Activated CD4-positive, CD25-positive, alpha-beta regulatory T cell treated with anti-CD3 and anti-CD28 coated beads, Interleukin-2, amount 50 U/mL, for 16 hours (primary cell): ENCODE measurements around the gene PTCD3.
A peak's percentile ranks its signal among the peaks of the same experiment; 100 is the strongest.

Source experiments
- DNase-seq: peaks from one replicate; pipeline ENCODE4 v3.0.0-alpha.2; 2020; ENCODE audit warnings: low read depth, low spot score

Gene PTCD3

DNA sequence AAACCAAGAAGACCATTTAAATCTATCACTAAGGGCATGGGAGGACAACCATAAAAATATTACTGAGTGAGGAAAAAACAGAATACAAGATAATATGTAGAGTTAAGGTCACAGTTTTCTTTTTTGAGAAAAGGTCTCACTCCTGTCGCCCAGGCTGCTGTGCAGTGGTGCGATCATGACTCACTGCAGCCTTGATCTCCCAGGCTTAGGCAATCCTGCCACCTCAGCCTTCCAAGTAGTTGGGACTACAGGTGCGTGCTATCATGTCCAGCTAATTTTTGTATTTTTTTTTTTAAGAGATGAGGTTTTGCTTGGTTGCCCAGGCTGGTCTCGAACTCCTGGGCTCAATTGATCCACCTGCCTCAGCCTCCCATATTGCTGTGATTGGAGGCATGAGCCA is 24.3 kb upstream of the PTCD3 start:
- DNase-seq: no peak

DNA sequence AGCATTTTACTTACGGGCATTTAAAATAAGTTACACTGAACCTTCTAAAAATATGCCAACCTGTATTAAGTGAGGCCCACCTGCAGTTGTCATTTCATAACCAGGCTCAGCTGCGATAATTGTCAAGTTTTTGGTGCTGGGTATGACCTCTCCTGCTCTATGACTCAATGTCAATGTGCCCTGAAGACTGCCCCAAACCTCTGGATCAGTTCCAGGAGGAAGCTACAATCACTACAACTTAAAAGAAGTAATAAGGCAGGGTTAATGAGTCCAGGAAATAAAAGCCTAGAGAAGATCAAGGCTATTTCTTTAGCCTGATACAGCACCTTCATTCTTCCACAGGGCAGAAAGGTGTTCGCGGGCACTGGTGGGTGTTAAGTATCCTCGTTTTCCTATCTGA is 23.3 kb upstream of the PTCD3 start:
- no peak for DNase-seq

DNA sequence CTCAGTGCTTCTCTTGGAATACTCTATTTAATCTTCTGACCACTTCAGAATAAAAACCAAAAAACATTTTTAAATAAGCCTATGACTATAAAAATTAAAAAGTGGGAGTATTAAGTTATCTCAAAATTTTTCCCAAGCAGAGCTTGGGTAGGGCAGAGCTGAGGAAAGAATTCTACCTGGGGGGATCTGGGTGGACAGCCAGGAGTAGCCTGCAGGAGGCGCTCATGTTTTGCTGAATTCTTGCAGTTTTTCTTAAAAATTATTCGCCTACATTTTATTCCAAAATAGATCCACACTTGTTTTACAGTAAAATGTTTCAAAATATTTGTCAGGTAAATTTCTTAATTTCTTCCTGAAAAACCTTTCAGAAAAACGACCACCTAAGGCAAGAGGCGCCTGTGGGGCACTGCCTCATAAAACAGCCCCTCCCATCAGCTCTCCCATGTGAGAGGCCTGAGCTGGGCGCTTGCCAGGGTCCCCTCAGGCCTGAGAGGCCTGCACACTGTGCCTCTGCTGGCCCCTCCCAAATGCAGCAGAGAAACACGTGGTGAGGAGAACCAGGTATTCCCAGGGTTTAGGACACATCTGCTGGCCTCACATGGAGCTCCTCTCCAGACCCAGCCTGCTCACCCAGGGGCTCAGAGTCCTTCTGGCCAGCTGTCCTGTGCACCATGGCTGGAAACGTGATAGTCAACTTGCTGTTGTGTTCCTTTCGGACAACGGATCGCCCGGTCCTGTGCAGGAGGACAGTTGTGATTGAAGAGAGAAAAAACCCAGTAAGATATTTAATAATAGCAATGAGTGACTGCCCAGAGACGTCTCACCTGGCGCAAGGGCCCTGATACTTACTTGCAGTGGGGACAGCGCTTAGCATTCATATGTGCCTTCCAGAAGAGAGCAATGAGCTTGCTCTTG is 17.8 kb upstream of the PTCD3 start:
- DNase-seq: no peak

DNA sequence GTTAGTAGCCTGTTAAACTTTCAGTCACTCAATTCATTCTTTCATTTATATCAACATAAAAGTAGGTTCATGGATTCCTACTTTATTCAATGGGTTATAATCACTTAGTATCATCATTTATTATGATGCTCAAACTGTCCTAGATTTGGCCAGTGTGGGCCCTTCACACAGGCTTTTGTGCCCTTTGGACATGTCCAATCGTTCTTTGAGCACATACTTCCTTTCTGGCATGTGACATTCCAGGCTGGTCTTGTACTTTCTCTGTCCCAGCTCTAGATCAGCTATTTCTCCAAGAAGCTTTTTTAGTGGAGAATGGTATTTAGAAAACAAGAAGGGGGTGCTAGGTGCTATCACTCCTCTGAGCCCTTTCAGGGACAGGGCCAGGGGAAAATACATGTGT is 11.8 kb upstream of the PTCD3 start:
- DNase-seq: no peak

DNA sequence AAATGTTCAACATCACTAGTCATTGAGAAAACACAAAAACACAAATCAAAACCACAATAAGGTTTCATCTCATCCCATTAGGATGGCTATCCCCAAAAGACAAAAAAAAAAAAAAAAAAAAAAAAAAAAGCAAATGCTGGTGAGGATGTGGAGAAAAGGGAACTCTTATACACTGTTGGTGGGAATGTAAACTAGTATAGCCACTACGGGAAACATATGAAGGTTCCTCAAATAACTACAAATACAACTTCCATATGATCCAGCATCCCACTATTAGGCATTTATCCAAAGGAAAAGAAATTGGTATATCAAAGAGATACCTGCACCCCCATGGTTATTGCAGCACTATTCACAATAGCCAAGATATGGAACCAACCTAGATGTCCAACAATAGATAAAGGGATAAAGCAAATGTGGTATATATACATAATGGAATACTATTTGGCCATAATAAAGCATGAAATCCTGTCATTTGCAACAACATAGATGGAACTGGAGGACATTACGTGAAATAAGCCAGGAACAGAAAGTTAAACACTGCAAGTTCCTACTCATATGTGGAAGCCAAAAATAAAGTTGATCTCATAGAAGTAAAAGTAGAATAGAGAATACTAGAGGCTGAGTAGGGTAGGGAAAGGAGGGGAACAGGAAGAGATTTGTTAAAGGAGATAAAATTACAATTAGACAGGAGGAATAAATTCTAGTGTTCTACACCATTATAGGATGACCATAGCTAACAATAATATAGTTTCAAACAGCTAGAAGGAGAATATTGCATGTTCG is 8.7 kb upstream of the PTCD3 start:
- DNase-seq: no peak

DNA sequence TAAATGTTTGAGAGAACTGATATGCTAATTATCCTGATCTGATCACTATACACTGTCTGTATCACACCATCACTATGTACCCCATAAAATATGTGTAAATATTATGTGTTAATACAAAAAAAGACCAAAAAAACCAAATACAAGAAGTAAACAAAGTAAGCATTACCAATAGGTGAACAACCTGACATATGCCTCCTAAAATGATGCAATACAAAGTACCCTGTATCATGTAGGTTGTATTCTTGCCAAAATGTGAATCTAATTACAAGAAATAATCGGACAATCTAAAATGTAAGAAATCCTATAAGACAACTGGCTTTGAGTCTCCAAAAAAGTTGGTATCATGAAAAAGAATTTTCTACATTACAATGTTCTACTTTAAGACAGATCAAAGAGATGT is 8.1 kb upstream of the PTCD3 start:
- no peak for DNase-seq

DNA sequence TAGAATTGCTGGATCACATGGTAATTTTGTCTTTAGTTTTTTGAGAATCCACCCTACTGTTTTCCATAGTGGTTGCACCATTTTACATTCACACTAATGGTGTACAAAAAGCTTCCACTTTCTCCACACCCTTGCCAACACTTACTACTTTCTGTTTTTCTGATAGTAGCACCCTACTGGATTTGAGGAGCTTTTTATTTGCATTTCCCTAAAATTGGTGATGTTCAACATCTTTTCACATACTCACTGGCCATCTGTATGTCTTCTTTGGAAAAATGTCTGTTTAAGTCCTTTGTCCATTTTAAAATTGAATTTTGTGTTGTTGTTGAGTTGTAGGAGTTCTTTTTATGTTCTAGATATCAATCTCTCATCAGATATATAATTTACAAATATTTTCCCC is 3.9 kb upstream of the PTCD3 start:
- no peak for DNase-seq

DNA sequence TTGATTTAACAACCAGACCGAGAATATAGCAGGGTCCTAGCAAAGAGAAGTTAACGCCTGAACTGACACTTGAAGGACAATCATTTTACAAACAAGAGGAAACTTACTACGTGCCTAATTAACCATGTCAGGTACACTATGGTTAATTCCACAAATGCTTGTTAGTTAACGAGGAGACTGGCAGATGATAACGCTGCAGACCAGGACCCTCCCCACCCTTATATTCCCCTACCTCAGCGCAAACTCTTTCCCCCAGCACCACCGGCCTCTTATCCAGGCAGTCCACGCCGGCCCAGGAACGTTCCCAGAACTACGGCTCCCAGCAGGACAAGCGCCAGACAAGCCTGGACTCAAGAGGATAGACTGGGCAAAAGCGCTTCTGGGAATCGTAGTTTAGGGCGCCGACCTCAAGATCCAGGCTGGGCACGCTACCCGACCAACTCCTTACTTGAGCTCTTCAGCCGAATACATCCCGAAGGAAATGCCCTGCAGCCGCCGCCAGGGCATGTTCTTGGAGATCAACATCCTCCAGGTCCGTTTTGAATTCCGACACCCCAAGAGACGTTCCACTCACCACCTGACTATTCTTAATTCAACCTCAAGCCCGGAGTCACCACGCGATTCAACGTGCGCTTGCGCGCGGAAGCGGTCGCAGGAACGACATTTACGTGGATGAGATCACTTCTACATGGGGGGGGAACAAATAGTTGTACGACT is 625 bp upstream of the PTCD3 start, which contains the start of gene POLR1A:
Gene POLR1A, minus strand, starts transcription at position 635 of the 717 bp plus-strand sequence. Its CDS starts 110 bp downstream, at position 525.
- peak; percentile 75 for DNase-seq

DNA sequence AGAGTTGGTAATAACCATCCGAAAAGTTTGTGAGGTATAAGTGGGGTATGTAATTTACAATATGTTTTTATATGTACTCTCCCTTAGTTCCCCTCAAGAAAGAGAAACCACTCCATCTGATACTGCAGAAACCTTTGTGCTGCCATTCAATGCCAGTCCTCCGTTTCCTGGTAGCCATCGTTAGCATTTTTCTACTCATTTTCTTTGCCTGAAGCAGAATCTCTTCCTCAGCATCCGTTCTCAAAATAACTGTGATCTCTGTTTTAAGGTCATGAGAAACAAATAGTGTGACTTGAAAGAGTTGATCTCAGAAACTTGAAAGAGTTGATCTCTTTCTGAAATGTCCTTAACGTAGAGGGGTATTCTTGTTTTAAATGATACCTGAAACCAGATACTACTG is 996 bp downstream of the PTCD3 start:
- no peak for DNase-seq

DNA sequence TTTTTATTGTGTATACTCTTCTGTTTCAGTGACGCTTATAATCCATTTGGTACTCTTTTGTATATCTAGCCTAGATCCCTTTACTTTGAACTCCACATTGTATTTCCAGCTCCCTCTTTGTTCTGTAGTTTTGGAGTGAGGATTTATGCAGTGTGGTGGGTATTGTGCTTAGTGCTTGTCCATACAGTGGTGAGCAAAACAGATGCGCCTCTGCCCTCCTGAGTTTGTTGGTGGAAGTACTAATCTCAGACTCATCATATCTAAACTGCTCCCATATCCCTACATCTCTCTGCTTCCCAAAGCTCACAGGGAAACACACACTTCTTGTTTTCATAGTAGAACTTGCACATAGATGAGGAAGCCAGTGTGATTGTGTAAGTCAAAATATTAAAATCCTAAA is 12.1 kb downstream of the PTCD3 start:
- no peak for DNase-seq

DNA sequence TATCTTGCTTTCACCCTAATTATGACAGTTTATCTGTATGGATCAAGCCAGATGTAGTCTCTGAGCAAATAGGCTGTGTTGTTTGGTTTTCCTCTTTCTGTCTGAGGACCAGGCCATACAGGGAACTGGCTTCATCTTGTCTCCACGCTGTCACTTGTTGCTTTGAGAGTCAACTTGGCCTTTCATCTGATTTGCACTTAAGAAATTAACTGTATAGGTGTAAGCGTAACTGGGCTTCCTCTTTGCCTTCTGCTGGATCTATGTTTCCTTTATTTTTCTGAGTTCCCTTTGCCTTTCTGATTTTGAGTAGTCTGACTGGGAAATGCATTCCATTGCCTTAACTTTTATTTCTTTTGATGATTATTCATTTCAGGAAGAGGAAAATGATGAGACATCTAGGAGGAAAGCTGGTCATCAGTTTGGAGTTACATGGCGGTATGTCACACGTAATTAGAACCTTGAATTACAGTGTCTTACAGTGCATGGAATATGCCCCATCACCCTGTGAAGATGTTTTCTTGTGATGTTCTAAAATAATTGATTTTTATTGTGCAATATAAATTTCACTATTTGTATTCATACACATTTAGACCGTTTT is 17.4 kb downstream of the PTCD3 start:
- no peak for DNase-seq

DNA sequence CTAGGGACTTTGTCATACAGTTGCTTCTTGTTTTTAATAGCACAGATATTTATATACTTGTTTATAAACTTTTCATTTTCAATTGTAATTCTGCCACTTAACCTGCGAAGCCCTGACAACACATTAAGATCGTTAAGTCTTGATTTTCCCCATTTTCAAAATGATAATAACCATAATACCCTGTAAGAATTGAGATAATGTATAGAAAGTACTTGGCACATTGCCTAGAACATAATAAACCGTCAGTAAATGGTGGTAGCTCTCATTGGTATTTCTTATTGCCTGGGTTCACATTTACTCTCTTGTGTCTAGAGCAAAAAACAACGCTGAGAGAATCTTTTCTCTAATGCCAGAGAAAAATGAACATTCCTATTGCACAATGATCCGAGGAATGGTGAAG is 18.6 kb downstream of the PTCD3 start:
- no peak for DNase-seq

DNA sequence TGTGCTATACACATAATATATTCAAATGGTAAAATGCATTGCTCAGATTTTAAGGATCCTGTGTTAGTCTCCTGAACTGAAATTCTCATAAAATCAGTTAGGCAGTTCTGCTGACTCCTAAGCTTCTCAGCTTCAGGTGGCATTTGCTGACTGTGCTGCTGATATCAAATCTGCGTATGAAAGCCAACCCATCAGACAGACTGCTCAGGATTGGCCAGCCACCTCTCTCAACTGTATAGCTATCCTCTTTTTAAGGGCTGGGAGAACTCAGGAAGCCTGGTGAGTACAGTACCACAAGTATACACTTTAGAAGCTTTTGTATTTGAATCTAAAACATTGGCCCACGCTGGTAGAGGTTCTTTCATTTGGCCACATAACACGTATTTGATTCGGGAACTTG is 28.7 kb downstream of the PTCD3 start:
- no peak for DNase-seq

DNA sequence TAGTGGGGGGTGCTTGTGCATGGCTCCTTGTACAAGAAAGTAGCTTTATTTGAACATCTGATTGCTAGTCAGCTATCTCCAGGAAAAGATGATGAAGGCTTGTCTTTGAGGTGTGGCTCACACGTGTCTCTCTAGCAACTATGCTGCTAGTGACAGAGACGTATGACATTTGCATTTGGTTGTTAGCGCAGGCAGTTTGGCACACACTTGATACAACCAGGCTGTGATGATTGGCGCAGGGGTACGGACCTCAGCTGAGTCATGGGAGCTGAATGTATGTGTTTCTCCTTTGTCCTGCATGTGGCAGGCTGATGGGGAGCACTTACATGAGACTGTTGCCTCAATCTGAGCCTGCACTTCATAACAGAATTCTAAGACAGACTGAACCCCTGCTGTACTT is 29.6 kb downstream of the PTCD3 start:
- no peak for DNase-seq

DNA sequence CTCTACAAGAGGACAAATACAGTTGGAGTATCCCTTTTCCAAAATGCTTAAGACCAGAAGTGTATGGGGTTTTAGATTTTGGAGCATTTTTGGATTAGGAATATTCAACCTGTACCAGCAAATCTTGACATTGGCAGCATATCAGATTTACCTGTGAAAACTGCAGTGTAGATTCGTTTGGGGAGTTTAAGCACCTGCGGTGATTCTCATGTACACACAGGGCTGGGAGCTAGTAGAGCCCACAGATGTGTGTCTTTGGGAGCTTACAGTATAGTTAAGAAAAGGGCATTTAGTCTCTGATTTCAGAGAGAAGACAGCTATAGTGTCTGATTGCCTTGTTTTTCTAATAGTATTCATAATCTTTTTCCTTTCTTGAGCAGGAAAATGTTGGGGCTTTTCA is 30.1 kb downstream of the PTCD3 start:
- no peak for DNase-seq

DNA sequence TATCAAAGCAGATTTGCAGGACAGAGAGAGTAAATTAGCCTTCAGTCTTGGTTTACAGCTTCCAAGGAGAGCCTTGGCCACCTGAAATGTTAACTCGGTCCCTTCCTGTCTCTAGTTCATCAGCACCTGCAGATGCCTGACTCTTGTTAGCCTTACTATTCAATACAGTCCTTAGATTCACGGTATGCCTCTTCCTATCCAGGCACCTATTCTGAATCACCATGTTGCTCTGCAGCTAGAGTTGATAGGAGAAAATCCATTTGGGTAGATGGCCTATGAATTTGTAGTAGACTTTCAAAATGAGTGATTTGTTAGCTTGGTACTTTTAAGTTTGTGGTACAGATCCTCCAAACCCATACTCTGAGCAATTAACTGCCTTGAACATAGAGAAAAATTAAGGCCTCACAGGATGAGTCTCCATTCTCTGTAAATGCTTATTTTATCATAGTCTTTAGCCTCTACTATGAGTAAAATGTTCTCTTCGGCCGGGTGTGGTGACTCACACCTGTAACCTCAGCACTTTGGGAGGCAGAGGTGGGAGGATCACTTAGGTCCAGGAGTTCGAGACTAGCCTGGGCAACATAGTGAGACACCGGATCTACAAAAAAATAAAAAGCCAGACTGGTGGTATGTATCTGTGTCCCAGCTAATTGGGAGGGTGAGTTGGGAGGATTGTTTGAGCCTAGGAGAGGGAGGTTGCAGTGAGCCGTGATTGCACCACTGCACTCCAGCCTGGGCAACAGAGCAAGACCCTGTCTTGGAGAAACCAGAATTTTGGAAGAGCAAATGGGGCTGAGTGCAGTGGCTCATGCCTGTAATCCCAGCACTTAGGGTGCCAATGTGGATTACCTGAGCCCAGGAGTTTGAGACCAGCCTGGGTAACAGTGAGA is 32.9 kb downstream of the PTCD3 start:
- DNase-seq: no peak

DNA sequence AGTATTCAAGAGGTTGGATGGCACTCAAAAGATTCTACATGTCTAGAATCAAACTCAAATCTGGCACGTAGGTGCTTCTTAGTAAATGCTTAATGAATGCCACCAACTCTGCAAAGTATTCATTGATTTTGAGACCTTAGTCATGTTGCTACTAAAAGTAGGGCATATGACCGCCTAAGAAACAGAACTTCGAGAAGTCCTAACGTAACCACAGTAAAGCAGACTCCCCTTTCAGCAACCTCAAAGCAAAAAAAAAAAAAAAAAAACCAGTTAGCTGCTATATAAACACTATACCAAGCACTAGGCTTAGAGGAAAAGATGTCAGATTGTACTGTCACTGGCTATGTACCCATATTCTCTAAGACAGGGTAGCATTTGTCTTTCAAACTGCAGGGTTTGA is 33.9 kb downstream of the PTCD3 start:
- DNase-seq: no peak

DNA sequence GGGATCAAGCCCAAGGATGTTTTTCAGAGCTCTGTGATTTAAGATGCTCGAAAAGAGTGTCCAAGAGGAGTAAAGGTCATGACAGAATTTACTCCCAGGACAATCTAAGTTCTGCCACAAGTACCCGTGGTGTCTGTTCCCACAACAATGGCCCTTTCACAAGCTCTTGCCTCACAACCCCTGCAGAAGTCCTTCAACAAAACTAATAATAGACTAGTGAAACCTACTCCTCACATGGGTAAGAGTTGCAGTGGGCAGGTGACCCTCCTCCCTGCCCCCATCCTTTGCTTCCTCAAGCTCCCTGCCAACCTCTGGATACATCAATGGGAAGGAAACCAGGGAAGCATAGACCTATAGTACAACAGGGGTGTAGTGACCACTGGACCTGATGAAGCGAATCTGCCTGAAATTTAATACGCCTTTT is 34.9 kb downstream of the PTCD3 start:
- no peak for DNase-seq

DNA sequence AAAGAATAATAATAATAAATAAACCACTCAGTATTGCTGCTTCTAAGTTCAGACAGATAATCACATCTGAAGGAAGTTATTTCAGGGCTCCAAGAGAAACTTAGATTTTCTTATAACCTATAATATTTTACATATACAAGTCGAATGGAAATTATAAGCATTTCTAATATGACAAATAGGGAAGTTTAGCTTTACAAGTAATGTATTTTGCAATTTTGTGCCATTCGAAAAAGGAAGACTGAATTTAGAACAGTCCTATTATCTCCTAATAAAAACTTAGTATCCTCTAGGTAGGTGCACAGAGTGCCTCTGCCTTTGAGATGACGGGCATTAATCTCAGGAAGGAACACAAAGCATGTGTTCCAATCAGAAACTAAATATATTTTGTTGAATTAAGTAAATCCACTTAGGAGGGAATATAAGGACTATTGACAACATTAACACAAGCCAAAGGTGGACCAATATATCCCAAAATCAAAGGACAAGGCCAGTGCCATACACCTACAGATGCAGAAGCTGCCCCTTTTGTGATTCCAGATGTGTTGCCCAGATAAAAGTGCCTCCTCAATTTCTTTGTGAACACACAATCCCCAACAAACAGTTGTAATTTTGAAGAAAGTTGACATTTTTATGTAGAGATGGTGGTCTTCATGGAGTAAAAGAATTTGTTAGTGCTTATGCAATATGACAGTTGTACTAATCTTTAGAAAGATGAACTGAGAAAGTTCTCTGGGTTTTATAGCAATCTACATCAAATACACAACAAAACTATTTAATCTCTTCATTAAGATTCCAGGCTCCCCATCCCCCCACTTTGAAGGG is 36.6 kb downstream of the PTCD3 start:
- DNase-seq: no peak

DNA sequence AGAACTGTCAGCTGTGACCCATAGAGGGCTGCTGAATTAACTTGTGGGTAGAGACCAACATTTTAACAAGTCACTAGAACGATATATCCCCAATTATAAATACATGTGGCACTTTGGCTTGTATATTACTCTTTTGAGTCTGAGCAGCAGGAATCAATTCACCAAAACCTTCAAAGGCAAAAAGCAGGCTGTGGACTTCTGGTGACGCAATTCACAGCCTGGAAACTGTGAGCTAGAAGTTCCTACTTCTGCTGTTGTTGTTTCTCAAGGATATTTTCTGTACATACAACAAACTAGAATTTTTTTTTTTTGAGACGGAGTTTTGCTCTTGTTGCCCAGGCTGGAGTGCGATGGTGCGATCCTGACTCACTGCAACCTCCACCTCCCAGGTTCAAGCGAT is 37.3 kb downstream of the PTCD3 start:
- no peak for DNase-seq
